NB4 (cell line): ENCODE results near the gene TIAM2.

Experiments used
- DNase-seq: peaks from one replicate; pipeline ENCODE4 v3.0.0; 2010; ENCODE audit warnings: low read depth
- H3K4me3 ChIP-seq: one replicate; pipeline ENCODE4 v1.5.1; 2011; ENCODE audit warnings: mild to moderate bottlenecking, low read depth, low read length, moderate library complexity
- CTCF ChIP-seq: IDR thresholded peaks from one replicate; pipeline ENCODE4 v1.5.1; 2012; ENCODE audit warnings: low read depth, low read length
- MAX ChIP-seq: IDR thresholded peaks from 2 replicates; pipeline ENCODE4 v1.6.1; 2011; ENCODE audit warnings: low read depth, low read length
- MYC ChIP-seq: IDR thresholded peaks from 2 replicates; pipeline ENCODE4 v1.6.1; 2011; ENCODE audit warnings: low read depth, low read length
- POLR2A ChIP-seq: IDR thresholded peaks from 2 replicates; pipeline ENCODE4 v1.6.1; 2011; ENCODE audit warnings: mild to moderate bottlenecking; ENCODE audit not compliant: insufficient read length; ENCODE audit errors: extremely low read depth

Gene TIAM2

GRCh38 chr6:155143029-155143577, 148.0 kb downstream of the TIAM2 start:
- TF ChIP-seq POLR2A: no peak
- no peak for TF ChIP-seq CTCF
- DNase-seq: no peak
- H3K4me3 ChIP-seq: no peak overlapping the region

GRCh38 chr6:155143578-155144106, 148.5 kb downstream of the TIAM2 start:
- TF ChIP-seq POLR2A (no peak), CTCF (no peak), MAX (no peak), MYC (no peak)
- H3K4me3 ChIP-seq: no peak overlapping the region
- DNase-seq: no peak

GRCh38 chr6:155146205-155146604, 151.1 kb downstream of the TIAM2 start:
- DNase-seq: no peak
- TF ChIP-seq MAX (no peak), POLR2A (no peak), CTCF (no peak), MYC (no peak)
- H3K4me3 ChIP-seq: no peak overlapping the region

GRCh38 chr6:155147958-155148663, 153.0 kb downstream of the TIAM2 start:
- no peak for DNase-seq
- TF ChIP-seq CTCF (no peak), MYC (no peak), POLR2A (no peak), MAX (no peak)
- H3K4me3 ChIP-seq: no peak overlapping the region

GRCh38 chr6:155150967-155151671, 156.0 kb downstream of the TIAM2 start:
- H3K4me3 ChIP-seq: no peak overlapping the region
- no peak for TF ChIP-seq POLR2A
- no peak for TF ChIP-seq CTCF
- no peak for TF ChIP-seq MAX
- no peak for TF ChIP-seq MYC
- DNase-seq: no peak
